GM19452 (cell line): ENCODE data around the gene DSC1.
"Not testable (repeated sequence)": the region's sequence is repeated elsewhere in the genome, so short reads cannot be mapped to it uniquely, and the experiment has no call there.

ENCODE experiments used
- ATAC-seq: cut with Tn5 transposase; IDR thresholded peaks from one replicate; pipeline ENCODE4 v1.9.1; 2021; ENCODE audit not compliant: unreplicated experiment

The DSC1 gene

GRCh38 chr18:31162825-31163435, at the start of gene DSC1:
TSS of gene DSC1 (minus strand) at chr18:31162856. CDS start at chr18:31162594, 262 bp downstream.
- ATAC-seq = no peak

- no peak for ATAC-seq
Observed at GRCh38 chr18:31211047-31211446, 48.4 kb upstream of the DSC1 start.

GRCh38 chr18:31209041-31209440, 46.4 kb upstream of the DSC1 start:
- ATAC-seq = no peak

- no peak for ATAC-seq
Observed at GRCh38 chr18:31207391-31207790, 44.7 kb upstream of the DSC1 start.

- ATAC-seq = peak; percentile 93
Observed at GRCh38 chr18:31206787-31207381, 44.2 kb upstream of the DSC1 start.

GRCh38 chr18:31206071-31206470, 43.4 kb upstream of the DSC1 start:
- ATAC-seq = no peak

GRCh38 chr18:31205273-31205672, 42.6 kb upstream of the DSC1 start:
- no peak for ATAC-seq

- ATAC-seq = no peak
Observed at GRCh38 chr18:31204833-31205232, 42.2 kb upstream of the DSC1 start.

GRCh38 chr18:31204166-31204565, 41.5 kb upstream of the DSC1 start:
- ATAC-seq = no peak

GRCh38 chr18:31203794-31204148, 41.1 kb upstream of the DSC1 start:
- no peak for ATAC-seq

GRCh38 chr18:31203096-31203793, 40.6 kb upstream of the DSC1 start:
- ATAC-seq = no peak

GRCh38 chr18:31199190-31199769, 36.6 kb upstream of the DSC1 start:
- no peak for ATAC-seq

GRCh38 chr18:31197676-31198075, 35.0 kb upstream of the DSC1 start:
- no peak for ATAC-seq

- ATAC-seq = no peak
Observed at GRCh38 chr18:31195063-31195462, 32.4 kb upstream of the DSC1 start.

- no peak for ATAC-seq
Observed at GRCh38 chr18:31192086-31192776, 29.6 kb upstream of the DSC1 start.

GRCh38 chr18:31190919-31191318, 28.3 kb upstream of the DSC1 start:
- no peak for ATAC-seq

GRCh38 chr18:31189757-31190156, 27.1 kb upstream of the DSC1 start:
- ATAC-seq = no peak

GRCh38 chr18:31185186-31185950, 22.7 kb upstream of the DSC1 start:
- no peak for ATAC-seq

- ATAC-seq = no peak
Observed at GRCh38 chr18:31183302-31183701, 20.6 kb upstream of the DSC1 start.

- ATAC-seq = not testable (repeated sequence)
Observed at GRCh38 chr18:31177369-31177768, 14.7 kb upstream of the DSC1 start.

GRCh38 chr18:31176531-31176930, 13.9 kb upstream of the DSC1 start:
- ATAC-seq = no peak
